PC-3 (cell line): Measurements from ENCODE around the gene TBC1D32.

ENCODE experiments used
- CTCF ChIP-seq: fragments of 300-600 bp; sonication (generic); conservative IDR thresholded peaks from 2 replicates; pipeline ENCODE4 v1.5.1; 2017; ENCODE audit warnings: antibody characterized with exemption, low read depth, mild to moderate bottlenecking, low read length
- EZH2 ChIP-seq: fragments of 300-600 bp; sonication (generic); IDR thresholded peaks from one replicate; pipeline ENCODE4 v1.6.1; 2017; ENCODE audit warnings: antibody characterized with exemption, mild to moderate bottlenecking, low read length; ENCODE audit not compliant: unreplicated experiment
- EZH2phosphoT487 ChIP-seq: fragments of 300-600 bp; sonication (generic); IDR thresholded peaks from 2 replicates; pipeline ENCODE4 v1.6.1; 2018; ENCODE audit warnings: mild to moderate bottlenecking, antibody characterized with exemption, low read length, borderline replicate concordance

- TF ChIP-seq CTCF = no peak
- TF ChIP-seq EZH2 = no peak
- no peak for TF ChIP-seq EZH2phosphoT487
Observed at GRCh38 chr6:121171879-121172278, 162.4 kb downstream of the TBC1D32 start.
